GM19238 (cell line): ENCODE data around the gene ANP32B.
"Not testable (repeated sequence)": the region's sequence is repeated elsewhere in the genome, so short reads cannot be mapped to it uniquely, and the experiment has no call there.

Experiments used
- DNase-seq: peaks from one replicate; pipeline ENCODE4 v3.0.0; 2011; ENCODE audit warnings: low spot score; ENCODE audit not compliant: insufficient read length

Gene ANP32B

GRCh38 chr9:97992219-97992618, 9.1 kb downstream of the ANP32B start:
- DNase-seq = no peak

- DNase-seq = no peak
These were observed 9.9 kb downstream of the ANP32B start for GRCh38 chr9:97993000-97993399.

- DNase-seq = no peak
These were observed 11.6 kb downstream of the ANP32B start for GRCh38 chr9:97994703-97995102.

- not testable (repeated sequence) for DNase-seq
These were observed 13.5 kb downstream of the ANP32B start for GRCh38 chr9:97996676-97997075.

- no peak for DNase-seq
These were observed 14.5 kb downstream of the ANP32B start for GRCh38 chr9:97997330-97998276.

DNA sequence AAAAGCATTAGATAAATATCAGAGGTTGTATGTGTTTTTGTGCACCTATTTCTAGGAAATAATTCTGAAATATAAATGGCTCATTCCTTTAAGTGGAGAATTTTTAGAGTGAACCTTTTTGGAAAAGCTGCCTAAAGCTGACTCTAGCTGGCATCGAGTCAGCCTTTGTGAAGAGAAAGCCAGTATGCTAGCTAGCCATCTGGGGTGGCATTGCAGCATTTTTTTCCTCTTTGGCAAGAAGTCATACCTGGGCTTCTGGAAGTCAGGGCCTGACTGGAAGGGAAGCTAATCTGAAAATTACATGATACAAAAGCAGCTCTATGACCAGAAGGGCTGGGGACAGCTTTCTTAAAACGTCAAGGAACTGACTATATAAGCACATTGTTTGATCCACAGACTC, 19.7 kb downstream of the ANP32B start:
- DNase-seq = no peak

DNA sequence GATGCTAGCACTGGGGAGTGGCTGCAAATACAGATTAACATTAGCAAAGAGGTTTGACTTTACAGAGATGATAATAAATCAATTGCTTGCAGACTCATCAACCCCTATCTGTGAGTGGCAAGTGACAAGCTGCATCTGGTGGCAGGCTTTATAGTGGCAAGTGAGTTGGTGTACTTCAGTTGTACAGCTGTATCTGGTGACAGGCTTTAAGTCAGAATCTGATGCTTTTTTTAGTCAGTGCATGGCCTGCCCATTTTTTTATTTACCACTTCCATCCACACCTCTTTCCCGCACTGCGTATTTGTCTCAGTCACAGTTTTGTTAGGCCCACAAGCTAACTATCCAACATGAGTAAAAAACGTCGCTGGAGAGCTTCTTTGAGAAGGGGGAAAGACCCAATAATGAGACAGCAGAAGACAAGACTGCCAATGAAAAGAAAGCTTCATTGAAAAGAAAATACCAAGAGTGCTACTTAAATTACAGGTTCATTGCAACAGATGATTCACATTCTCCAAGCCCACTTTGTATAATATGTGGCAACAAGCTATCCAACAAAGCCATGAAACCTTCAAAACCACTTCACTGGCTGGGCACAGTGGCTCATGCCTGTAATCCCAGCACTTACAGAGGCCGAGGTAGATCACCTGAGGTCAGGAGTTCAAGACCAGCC, 23.1 kb downstream of the ANP32B start:
- DNase-seq = no peak

- no peak for DNase-seq
These were observed 24.2 kb downstream of the ANP32B start for GRCh38 chr9:98007251-98007928.

DNA sequence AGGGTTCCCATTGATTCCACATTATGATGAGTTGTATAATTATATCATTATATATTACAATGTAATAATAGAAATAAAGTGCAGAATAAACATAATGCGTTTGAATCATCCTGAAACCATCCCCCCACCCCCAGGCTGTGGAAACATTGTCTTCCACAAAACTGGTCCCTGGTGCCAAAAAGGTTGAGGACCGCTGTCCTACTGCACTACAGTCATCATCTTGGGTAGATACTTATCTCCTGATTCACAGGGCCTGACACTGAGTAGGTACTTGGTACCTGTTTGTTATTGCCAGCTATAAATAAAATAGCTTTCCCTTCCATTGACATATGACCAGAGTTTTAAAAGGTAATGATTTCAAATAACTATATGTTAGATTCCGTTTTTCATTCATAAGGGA, 25.6 kb downstream of the ANP32B start:
- DNase-seq = no peak

DNA sequence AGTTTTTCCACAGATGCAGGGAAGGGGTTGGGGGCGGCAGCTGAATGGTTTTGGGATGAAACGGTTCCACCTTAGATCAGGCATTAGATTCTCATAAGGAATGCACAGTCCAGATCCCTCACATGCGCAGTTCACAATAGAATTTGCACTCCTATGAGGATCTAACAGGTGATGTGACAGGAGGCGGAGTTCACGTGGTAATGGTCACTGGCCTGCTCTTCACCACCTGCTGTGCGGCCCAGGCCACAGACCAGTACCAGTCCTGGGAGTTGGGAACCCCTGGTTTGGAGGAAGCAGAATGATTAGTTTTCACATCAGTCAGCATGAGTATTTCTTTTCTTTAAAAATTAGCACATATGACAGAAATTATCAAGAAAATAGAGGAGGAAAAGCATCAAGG, 26.3 kb downstream of the ANP32B start:
- DNase-seq = no peak

- DNase-seq = no peak
These were observed 26.8 kb downstream of the ANP32B start for GRCh38 chr9:98009936-98010335.

DNA sequence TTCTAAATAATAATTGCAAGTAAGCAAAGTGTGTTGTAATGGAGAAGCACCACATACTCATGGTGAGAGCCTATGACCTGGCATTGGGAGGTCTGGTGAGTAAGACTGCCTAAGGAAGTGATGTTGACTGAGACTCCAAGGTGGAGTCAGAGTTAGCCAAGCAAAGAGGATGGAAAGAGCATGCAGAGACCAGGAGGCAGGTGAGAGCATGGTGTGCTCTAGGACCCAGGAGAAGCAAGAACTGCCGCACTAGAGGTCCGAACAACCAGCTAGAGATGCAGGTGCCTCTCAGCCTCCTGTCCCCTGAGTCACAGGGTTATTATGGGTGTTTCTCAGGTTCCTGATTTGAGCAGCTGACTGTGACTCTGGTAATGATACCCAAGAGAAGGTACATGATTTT, 27.3 kb downstream of the ANP32B start:
- DNase-seq = peak; percentile 17

- DNase-seq = no peak
These were observed 28.0 kb downstream of the ANP32B start for GRCh38 chr9:98011122-98011521.

DNA sequence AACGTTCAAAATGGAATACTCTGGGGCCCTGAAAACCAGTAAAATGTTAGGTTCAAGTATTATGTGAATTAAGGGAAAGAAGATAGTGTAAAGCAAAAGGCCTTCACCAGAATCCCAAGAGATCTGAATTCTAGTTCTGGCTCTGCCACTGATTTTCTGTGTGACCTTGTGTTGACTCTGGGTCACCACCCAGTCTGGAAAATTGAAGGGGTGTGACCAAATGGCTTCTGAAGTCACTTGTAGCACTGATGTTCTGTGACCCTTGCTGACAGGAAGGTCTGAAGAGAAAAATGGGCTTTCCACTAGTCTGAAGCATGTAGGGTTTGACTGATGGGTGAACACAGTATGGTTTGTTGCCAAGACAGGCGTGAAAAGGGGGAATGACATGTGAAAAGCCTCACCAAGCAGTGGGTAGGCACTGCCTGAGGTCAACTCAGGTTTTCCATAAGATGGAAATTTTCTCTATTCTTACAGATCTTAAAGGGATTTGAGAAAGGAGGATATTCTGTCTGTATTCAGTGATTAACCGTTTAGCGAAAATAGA, 33.1 kb downstream of the ANP32B start:
- DNase-seq = no peak

DNA sequence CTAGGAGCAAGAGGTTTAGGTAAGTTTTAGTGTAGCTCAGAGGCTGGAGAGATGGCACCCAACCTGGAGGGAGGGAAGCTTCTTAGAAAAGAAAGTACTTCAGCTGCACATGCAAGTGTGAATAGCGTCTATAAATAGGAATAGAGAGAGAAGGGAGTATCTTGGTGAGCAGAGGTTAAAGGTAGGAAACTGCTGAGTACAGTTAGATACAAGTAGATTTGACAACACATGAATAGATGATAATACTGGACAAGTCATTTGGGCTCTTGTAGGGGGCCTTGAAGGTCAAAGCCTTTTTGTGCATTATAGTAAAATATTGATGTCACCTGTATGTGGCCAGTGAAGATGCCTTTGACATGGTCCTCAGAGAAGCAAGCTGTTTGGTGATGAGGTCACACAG, 34.2 kb downstream of the ANP32B start:
- no peak for DNase-seq

GRCh38 chr9:98018347-98018746, 35.2 kb downstream of the ANP32B start:
- no peak for DNase-seq

GRCh38 chr9:98019098-98019497, 36.0 kb downstream of the ANP32B start:
- DNase-seq = no peak

GRCh38 chr9:98019869-98020268, 36.7 kb downstream of the ANP32B start:
- DNase-seq = not testable (repeated sequence)

DNA sequence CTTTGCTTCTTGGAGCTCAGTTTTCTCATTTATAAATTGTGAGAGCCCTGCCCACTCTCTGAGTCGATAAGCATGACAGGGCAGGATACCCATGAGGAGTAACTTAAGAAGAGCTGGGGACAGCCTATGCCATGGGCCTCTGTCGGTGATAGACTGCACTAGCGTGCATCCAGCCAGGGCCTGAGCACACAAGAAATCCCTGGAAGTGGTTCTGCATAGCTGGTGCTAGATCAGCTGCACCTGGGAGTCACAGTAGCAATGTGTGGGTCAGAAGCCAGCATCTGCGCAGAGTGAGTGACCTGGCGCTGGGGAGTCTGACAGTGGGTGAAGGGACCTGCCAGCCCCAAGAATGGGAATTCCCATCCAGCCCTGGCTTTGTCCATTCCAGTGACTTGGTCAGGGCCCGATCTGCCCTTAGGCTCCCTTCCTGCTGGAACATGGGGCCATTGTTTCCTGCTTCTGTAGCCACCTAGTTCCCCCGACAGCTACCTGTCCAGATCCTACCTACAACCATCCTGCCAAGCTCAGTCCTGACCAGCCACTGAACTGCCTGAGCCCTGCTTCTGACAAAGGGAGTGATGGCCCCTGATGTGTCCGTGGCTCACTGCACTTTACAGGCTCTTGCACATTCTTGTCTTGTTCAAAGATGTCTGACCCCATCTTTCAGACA, 37.5 kb downstream of the ANP32B start:
- no peak for DNase-seq

DNA sequence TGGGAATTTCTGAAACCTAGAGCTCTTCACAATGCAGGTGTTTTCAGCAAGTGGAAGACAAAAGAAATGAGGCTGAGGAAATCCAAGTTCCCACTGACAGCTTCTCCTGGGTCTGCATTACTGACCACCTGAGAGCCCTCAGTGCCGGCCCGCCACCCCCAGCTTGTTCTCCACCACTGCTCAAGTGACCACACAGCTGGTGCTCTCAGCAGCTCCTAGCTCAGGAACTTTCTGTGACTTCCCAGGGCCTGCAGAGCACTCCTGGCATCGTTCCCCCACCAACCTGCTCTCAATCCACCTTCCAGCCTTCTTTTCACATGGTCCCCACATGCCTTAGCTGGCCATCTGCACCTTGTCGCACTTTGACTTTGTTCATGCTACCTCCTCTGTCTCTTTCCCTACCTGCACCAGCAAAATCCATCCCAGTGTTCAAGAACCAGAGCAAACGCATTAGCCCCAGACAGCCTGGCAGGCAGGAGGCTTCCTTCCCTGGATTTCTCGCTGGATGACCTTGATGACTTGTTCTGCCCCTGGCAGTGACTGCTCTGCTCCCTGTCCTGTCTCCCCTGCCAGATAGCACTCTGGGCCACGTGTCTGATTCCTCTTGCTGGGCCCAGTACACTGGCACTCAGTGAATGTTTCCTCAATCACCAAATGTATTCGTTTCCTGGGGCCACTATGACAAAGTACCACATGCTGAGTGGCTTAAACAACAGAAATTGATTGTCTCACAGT, 38.3 kb downstream of the ANP32B start:
- DNase-seq = no peak

- no peak for DNase-seq
These were observed 39.3 kb downstream of the ANP32B start for GRCh38 chr9:98022447-98022846.
